IMR-90 (cell line): ENCODE results near the gene TCF7L2. TPM values are rescaled to one million over a fixed set of nuclear protein-coding genes. Genes with fewer than 3 reads are reported as not detected.
A peak's percentile ranks its signal among the peaks of the same experiment; 100 is the strongest.

Experiments used
- ATAC-seq: fragments of 200-7000 bp; cut with Tn5 transposase; 2 replicates; pipeline ENCODE4 v1.9.1; 2020; ENCODE audit warnings: low read depth, mild to moderate bottlenecking, moderate library complexity
- BruUV-seq: library from RNA; stranded (reverse); fragments of 400-500 nt; replicated peaks from 2 replicates; lab custom pipeline; 2021; lab: Mats Ljungman, UMichigan
- CTCF ChIA-PET: fragments of 300-600 bp; formaldehyde crosslinking; extraction: SDS; loops from one replicate; lab custom pipeline; 2021; ENCODE audit warnings: antibody characterized with exemption; lab: Yijun Ruan, JAX
- POLR2A ChIA-PET: fragments of 300-600 bp; sonication (Branson Sonifier 250); formaldehyde crosslinking; loops from one replicate; lab custom pipeline; 2022; ENCODE audit warnings: antibody characterized with exemption; ENCODE audit not compliant: unreplicated experiment; lab: Charles Lee
- DNase-seq: peaks from one replicate; pipeline ENCODE4 v3.0.0; 2013
- H2AFZ ChIP-seq: replicated peaks from 2 replicates; pipeline ENCODE3; 2013; ENCODE audit warnings: low read length, mild to moderate bottlenecking; ENCODE audit not compliant: poor library complexity
- H2AK5ac ChIP-seq: 2 replicates; pipeline ENCODE4 v1.6.1; 2013; ENCODE audit warnings: low read depth, low read length, inconsistent platforms
- H2AK9ac ChIP-seq: replicated peaks from 2 replicates; pipeline ENCODE3; 2013; ENCODE audit warnings: mild to moderate bottlenecking, low read depth, low read length, moderate library complexity; ENCODE audit not compliant: poor library complexity
- H2BK120ac ChIP-seq: 2 replicates; pipeline ENCODE4 v1.6.1; 2013; ENCODE audit warnings: low read depth, low read length, inconsistent platforms
- H2BK15ac ChIP-seq: 3 replicates; pipeline ENCODE4 v1.6.1; 2013; ENCODE audit warnings: low read depth, low read length, inconsistent platforms
- H2BK20ac ChIP-seq: 2 replicates; pipeline ENCODE4 v1.6.1; 2013; ENCODE audit warnings: low read depth, mild to moderate bottlenecking, inconsistent platforms, low read length, moderate library complexity
- H2BK5ac ChIP-seq: 2 replicates; pipeline ENCODE4 v1.6.1; 2013; ENCODE audit warnings: mild to moderate bottlenecking, low read depth, low read length, inconsistent platforms; ENCODE audit not compliant: poor library complexity, severe bottlenecking
- H3K14ac ChIP-seq: replicated peaks from 2 replicates; pipeline ENCODE4 v1.6.1; 2013; ENCODE audit warnings: low read depth, low read length, inconsistent platforms
- H3K18ac ChIP-seq: 2 replicates; pipeline ENCODE4 v1.6.1; 2013; ENCODE audit warnings: low read depth, low read length, control low read depth
- H3K23ac ChIP-seq: 2 replicates; pipeline ENCODE4 v1.6.1; 2013; ENCODE audit warnings: low read depth, low read length, inconsistent platforms
- H3K27ac ChIP-seq: 2 replicates; pipeline ENCODE4 v1.5.1; 2013; ENCODE audit warnings: mild to moderate bottlenecking, control low read depth, low read length; ENCODE audit not compliant: insufficient read depth
- H3K27me3 ChIP-seq: 2 replicates; pipeline ENCODE4 v1.6.1; 2013; ENCODE audit warnings: low read length; ENCODE audit not compliant: control insufficient read depth, insufficient read depth
- H3K36me3 ChIP-seq: 2 replicates; pipeline ENCODE4 v1.6.1; 2013; ENCODE audit warnings: low read length, mixed read lengths; ENCODE audit not compliant: control insufficient read depth, insufficient read depth
- H3K4ac ChIP-seq: 2 replicates; pipeline ENCODE4 v1.6.1; 2013; ENCODE audit warnings: low read depth, low read length, inconsistent platforms
- H3K4me1 ChIP-seq: 2 replicates; pipeline ENCODE4 v1.6.1; 2013; ENCODE audit warnings: low read length, mixed read lengths; ENCODE audit not compliant: control insufficient read depth, insufficient read depth
- H3K4me2 ChIP-seq: 2 replicates; pipeline ENCODE4 v1.6.1; 2013; ENCODE audit warnings: low read depth, mild to moderate bottlenecking, control low read depth, low read length, moderate library complexity
- H3K4me3 ChIP-seq: 2 replicates; pipeline ENCODE4 v1.5.1; 2013; ENCODE audit warnings: low read depth, mild to moderate bottlenecking, control low read depth, low read length, moderate library complexity; ENCODE audit not compliant: insufficient read depth
- H3K56ac ChIP-seq: 2 replicates; pipeline ENCODE4 v1.6.1; 2013; ENCODE audit warnings: low read length, inconsistent platforms; ENCODE audit not compliant: insufficient read depth; ENCODE audit errors: extremely low read depth
- H3K79me1 ChIP-seq, 2 experiments: 2 replicates each; pipeline ENCODE4 v1.6.1; 2013; ENCODE audit warnings: low read length in 2 of 2, inconsistent platforms in 1 of 2, low read depth in 1 of 2
- H3K9ac ChIP-seq: 2 replicates; pipeline ENCODE4 v1.6.1; 2013; ENCODE audit warnings: low read depth, low read length, control low read depth
- H3K9me1 ChIP-seq: 2 replicates; pipeline ENCODE4 v1.6.1; 2013; ENCODE audit warnings: low read length, inconsistent platforms; ENCODE audit not compliant: insufficient read depth
- H3K9me3 ChIP-seq: 2 replicates; pipeline ENCODE4 v1.6.1; 2013; ENCODE audit warnings: low read length; ENCODE audit not compliant: control insufficient read depth, insufficient read depth
- H4K20me1 ChIP-seq: 2 replicates; pipeline ENCODE4 v1.6.1; 2013; ENCODE audit warnings: low read length, inconsistent platforms; ENCODE audit not compliant: insufficient read depth
- H4K5ac ChIP-seq: 2 replicates; pipeline ENCODE4 v1.6.1; 2013; ENCODE audit warnings: mild to moderate bottlenecking, low read depth, low read length, control low read depth
- H4K8ac ChIP-seq, 2 experiments: 2 replicates each; pipeline ENCODE4 v1.6.1; 2013; ENCODE audit warnings: low read depth in 2 of 2, low read length in 2 of 2, control low read depth in 1 of 2, inconsistent platforms in 1 of 2
- H4K91ac ChIP-seq: 2 replicates; pipeline ENCODE4 v1.6.1; 2013; ENCODE audit warnings: low read depth, low read length, inconsistent platforms; ENCODE audit not compliant: insufficient read depth
- CHD1 ChIP-seq: IDR thresholded peaks from 2 replicates; pipeline ENCODE4 v1.6.1; 2012; ENCODE audit warnings: low read depth, low read length, improper control_type of control experiment
- POLR2A ChIP-seq: IDR thresholded peaks from 2 replicates; pipeline ENCODE4 v1.6.1; 2012; ENCODE audit warnings: mild to moderate bottlenecking, low read depth, low read length
- SMC3 ChIP-seq: fragments of 150-350 bp; IDR thresholded peaks from 2 replicates; pipeline ENCODE4 v1.6.1; 2016; ENCODE audit warnings: low read depth, mild to moderate bottlenecking, antibody characterized with exemption, low read length, moderate library complexity
- WGBS, 2 experiments: methylation state at CpG; one replicate each; pipeline versions ENCODE4 v1.1.5 to v1.1.7; 2013; ENCODE audit warnings: missing lambda C conversion rate in 2 of 2; ENCODE audit not compliant: insufficient read length in 1 of 2; ENCODE audit errors: extremely low coverage in 2 of 2; 5-methylcytosine and 5-hydroxymethylcytosine counted together
- dilution Hi-C: fragments of 300-500 bp; cut with HindIII; formaldehyde crosslinking; loops from one replicate; pipeline ENCODE4 v1.14.3; 2018; ENCODE audit warnings: low sequenced_read_pairs; ENCODE audit not compliant: unreplicated experiment
- in situ Hi-C: fragments of 300-500 bp; cut with MboI; formaldehyde crosslinking; loops from 3 replicates; pipeline ENCODE4 v1.14.3; 2019; ENCODE audit warnings: low sequenced_read_pairs, inconsistent platforms, mixed read lengths
- intact Hi-C: fragments of 100-400 bp; cut with micrococcal nuclease; formaldehyde crosslinking; loops from 2 replicates; pipeline ENCODE4 v1.10.0; 2022
- polyA plus RNA-seq, 3 experiments: library from polyadenylated mRNA; depleted of rRNA; stranded (reverse); fragments of >200 nt; gene quantifications; 2 replicates each; pipeline ENCODE4 v1.2.3, GENCODE V29; 2012; ENCODE audit warnings: low replicate concordance in 1 of 3
- total RNA-seq: library from RNA; depleted of rRNA; stranded (reverse); fragments of >200 nt; gene quantifications from 2 replicates; pipeline ENCODE4 v1.2.3, GENCODE V29; 2012

Gene TCF7L2
- total and polyA plus RNA-seq, 2 of the 4 experiments (the other 2 are of a cell fraction), result 1.3 to 12.2 TPM

GRCh38 chr10:112964482-112964881 is 14.4 kb downstream of the TCF7L2 start:
- H3K18ac ChIP-seq, result no peak overlapping the region
- peaks cover 3% of the 10 kb centered on the region; the same call in 1 of the 2 replicates for H3K36me3 ChIP-seq
- ChIA-PET CTCF (interaction anchor here (0.5 to 1.0 kb wide), 2 partner anchors 17 to 400 kb away, joined by 3 read pairs; no protein-coding TSS in a partner anchor), POLR2A (no interaction called here)
- H2BK20ac ChIP-seq, result peak overlapping the region; percentile 56
- intact Hi-C loops, result no loop called here
- dilution Hi-C loops, result no loop called here
- no peak overlapping the region for H2BK15ac ChIP-seq
- no TSS peak for BruUV-seq
- H3K9me1 ChIP-seq, result peaks cover 31% of the 10 kb centered on the region
- no peaks in the 10 kb centered on the region for H3K27me3 ChIP-seq
- no peak overlapping the region; the same call in 1 of the 2 replicates for H3K4ac ChIP-seq
- no peak overlapping the region for H3K14ac ChIP-seq
- H4K91ac ChIP-seq, result no peak overlapping the region; the same call in 1 of the 2 replicates
- peaks cover 22% of the 10 kb centered on the region for H3K4me1 ChIP-seq
- DNase-seq (no peak), ATAC-seq (no peak)
- H3K27ac ChIP-seq, result no peak overlapping the region
- H3K9ac ChIP-seq, result no peak overlapping the region
- TF ChIP-seq SMC3 (no peak), CHD1 (no peak), POLR2A (no peak)
- H2AK5ac ChIP-seq, result peak overlapping the region; percentile 43; the same call in 1 of the 2 replicates
- in situ Hi-C loops, result no loop called here
- H2AFZ ChIP-seq, result no peak overlapping the region
- H4K8ac ChIP-seq, result 0 out of 4 replicates have a peak overlapping the region, but pooled peaks of 1 of the 2 experiments have one; percentile 29
- peaks cover 34 to 70% of the 10 kb centered on the region in 2 experiments for H3K79me1 ChIP-seq
- H3K4me3 ChIP-seq, result no peak overlapping the region
- peaks cover 32% of the 10 kb centered on the region; the same call in 1 of the 2 replicates for H4K20me1 ChIP-seq
- H3K9me3 ChIP-seq, result no peaks in the 10 kb centered on the region
- H3K56ac ChIP-seq, result no peak overlapping the region
- no CpG with 5 or more reads among the region's 6 CpGs for WGBS, 2 experiments
- no peak overlapping the region for H3K23ac ChIP-seq
- no peak overlapping the region for H2AK9ac ChIP-seq
- H2BK5ac ChIP-seq, result no peak overlapping the region
- 0 out of 2 replicates have a peak overlapping the region, but pooled peaks have one; percentile 41 for H2BK120ac ChIP-seq
- no peak overlapping the region for H4K5ac ChIP-seq
- no peak overlapping the region for H3K4me2 ChIP-seq
